Mucosa of rectum (tissue), 2 donors: ENCODE results near the gene CNPY3.
A peak's percentile ranks its signal among the peaks of the same experiment; 100 is the strongest.

ENCODE experiments used
- H3K27ac ChIP-seq, 2 donors: one replicate each; pipeline ENCODE4 v1.7.0; 2013; ENCODE audit warnings: inconsistent platforms in 2 of 2, low read depth in 2 of 2, low read length in 2 of 2
- H3K27me3 ChIP-seq, 2 donors: one replicate each; pipeline ENCODE4 v1.7.0; 2013; ENCODE audit warnings: low read length in 2 of 2; ENCODE audit not compliant: control insufficient read depth in 2 of 2, insufficient read depth in 2 of 2
- H3K36me3 ChIP-seq, 2 donors: one replicate each; pipeline ENCODE4 v1.7.0; 2013; ENCODE audit warnings: low read length in 2 of 2; ENCODE audit not compliant: control insufficient read depth in 2 of 2, insufficient read depth in 2 of 2
- H3K4me1 ChIP-seq, 2 donors: one replicate each; pipeline ENCODE4 v1.7.0; 2013; ENCODE audit warnings: low read length in 2 of 2, mild to moderate bottlenecking in 1 of 2; ENCODE audit not compliant: control insufficient read depth in 2 of 2, insufficient read depth in 2 of 2
- H3K4me3 ChIP-seq, 2 donors: one replicate each; pipeline ENCODE4 v1.7.0; 2013; ENCODE audit warnings: low read length in 2 of 2
- H3K9ac ChIP-seq, 2 donors: one replicate each; pipeline ENCODE4 v1.7.0; 2013; ENCODE audit warnings: low read length in 2 of 2, low read depth in 1 of 2, mild to moderate bottlenecking in 1 of 2
- H3K9me3 ChIP-seq, 2 donors: one replicate each; pipeline ENCODE4 v1.7.0; 2013; ENCODE audit warnings: low read length in 2 of 2; ENCODE audit not compliant: control insufficient read depth in 2 of 2
- donor health status: healthy.
- donor health status: Normal muscosa, but diverticular disease.

CNPY3 gene

DNA sequence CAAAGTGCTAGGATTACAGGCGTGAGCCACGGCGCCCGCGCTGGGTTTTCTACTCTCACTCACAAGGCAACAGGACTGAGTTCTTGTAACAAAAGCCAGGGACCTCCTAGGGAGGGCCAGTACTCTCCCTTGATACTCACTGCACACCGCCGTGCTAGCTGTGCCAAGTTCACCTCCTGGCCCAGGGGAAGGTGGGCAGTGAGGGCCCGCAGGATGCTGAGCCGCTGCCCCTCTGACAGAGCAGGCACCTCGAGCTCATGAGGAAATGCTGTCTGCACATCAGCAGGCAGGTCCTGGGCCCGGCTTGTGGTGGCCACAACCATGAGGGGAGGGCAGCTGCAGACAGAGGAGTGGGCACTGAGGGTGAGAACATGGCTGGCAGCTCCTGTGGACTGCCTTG, 37.9 kb downstream of the CNPY3 start:
- Histone ChIP-seq H3K27me3 (no peaks in the 10 kb centered on the region), H3K27ac (no peak overlapping the region), H3K4me1 (no peaks in the 10 kb centered on the region), H3K9me3 (no peaks in the 10 kb centered on the region), H3K36me3 (peaks cover 27 to 28% of the 10 kb centered on the region in 2 donors), H3K9ac (no peak overlapping the region), H3K4me3 (no peak overlapping the region)

DNA sequence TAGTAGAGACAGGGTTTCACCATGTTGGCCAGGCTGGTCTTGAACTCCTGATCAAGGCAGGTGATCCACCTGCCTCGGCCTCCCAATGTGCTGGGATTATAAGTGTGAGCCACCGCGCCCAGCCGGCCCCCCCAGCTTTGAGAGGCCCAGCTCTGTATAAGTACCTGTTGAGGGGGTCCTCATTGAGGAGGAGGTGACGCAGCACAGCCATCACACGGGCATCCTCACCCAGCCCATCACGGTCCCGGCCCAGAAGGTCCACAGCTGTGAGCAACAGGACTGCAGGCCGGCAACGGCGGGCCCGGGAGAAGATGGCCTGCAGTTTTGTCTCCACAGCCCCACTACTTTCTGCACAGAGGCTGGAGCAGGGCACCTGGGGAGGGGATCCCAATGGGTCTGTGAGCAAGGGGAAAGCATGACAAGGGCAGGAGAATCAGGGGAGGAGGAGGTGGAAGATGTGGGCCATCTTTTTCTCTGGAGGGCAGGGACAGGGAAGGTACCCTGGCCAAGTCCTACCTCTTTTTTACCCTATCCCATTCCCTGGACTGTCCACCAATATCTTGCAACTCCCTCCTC, 38.9 kb downstream of the CNPY3 start:
- H3K36me3 ChIP-seq = peaks cover 26 to 27% of the 10 kb centered on the region in 2 donors

DNA sequence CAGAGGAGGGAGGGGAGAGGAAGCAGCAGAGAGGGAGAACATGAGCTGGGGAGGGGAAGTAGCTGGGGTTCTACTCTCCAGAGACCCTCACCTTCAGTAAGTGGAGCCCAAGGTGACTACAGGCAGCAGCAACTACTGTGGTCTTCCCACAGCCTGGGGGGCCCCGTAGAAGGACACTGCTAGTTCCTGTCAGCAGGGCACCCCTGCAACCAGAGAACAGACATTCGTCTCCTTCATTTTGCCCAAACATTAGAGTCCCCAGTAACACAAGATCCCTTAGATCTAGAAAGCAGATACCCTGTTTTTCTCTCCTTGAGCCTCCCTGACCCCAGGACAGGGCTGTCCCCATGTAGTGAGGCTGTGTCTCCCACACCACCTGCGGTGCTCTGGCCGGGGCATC, 39.5 kb downstream of the CNPY3 start:
- Histone ChIP-seq H3K9me3 (no peaks in the 10 kb centered on the region), H3K4me1 (no peaks in the 10 kb centered on the region), H3K27me3 (no peaks in the 10 kb centered on the region), H3K36me3 (peaks cover 27 to 29% of the 10 kb centered on the region in 2 donors), H3K27ac (no peak overlapping the region), H3K4me3 (no peak overlapping the region), H3K9ac (no peak overlapping the region)

More for the DNA sequence above, 38.9 kb downstream of the CNPY3 start:
- H3K9ac ChIP-seq = no peak overlapping the region
- H3K4me3 ChIP-seq = no peak overlapping the region
- no peak overlapping the region for H3K27ac ChIP-seq
- no peaks in the 10 kb centered on the region for H3K27me3 ChIP-seq
- no peaks in the 10 kb centered on the region for H3K9me3 ChIP-seq
- H3K4me1 ChIP-seq = no peaks in the 10 kb centered on the region

DNA sequence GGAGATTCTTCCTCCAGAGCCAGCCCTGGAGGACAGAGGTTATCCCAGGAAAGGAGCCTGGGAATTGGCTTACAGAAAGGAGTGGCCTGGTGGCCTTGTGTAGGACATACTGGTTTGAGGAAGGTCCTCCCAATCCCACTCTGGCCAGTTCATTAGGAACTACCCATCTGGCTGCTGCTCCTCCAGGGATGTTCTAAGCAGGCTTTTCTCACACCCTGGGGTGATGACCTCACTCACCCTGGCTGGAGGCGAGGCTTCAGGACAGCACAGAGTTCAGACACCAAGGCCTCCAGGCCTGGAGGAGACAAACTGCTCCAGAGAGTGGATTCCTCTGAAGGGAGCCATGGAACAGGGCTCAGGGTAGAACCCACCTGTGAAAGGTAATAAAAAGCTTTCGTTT, 40.2 kb downstream of the CNPY3 start:
- Histone ChIP-seq H3K4me1 (no peaks in the 10 kb centered on the region), H3K4me3 (no peak overlapping the region), H3K9ac (no peak overlapping the region), H3K27ac (no peak overlapping the region), H3K9me3 (no peaks in the 10 kb centered on the region), H3K36me3 (peaks cover 21 to 30% of the 10 kb centered on the region in 2 donors), H3K27me3 (no peaks in the 10 kb centered on the region)

DNA sequence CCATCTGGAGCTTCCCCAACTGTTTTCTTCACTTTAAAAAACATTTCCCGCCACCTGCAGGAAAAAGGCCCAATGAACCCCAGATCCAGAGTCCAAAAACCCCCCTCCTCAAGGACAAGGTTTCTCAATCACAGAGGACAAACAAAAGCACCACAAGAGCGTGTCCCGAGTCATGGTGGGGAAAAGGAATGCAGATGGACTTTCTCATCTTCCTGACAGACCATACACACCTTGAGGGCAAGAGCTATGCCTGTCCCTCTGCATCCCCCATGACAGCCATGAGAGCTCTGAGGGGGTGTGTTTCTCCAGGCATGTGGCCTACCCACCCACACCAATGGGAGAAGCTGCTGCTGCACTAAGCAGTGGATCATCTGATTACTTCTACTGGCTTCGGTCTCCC, 40.7 kb downstream of the CNPY3 start:
- Histone ChIP-seq H3K4me3 (no peak overlapping the region), H3K27ac (no peak overlapping the region), H3K27me3 (no peaks in the 10 kb centered on the region), H3K36me3 (peaks cover 21 to 25% of the 10 kb centered on the region in 2 donors), H3K9ac (no peak overlapping the region), H3K4me1 (no peaks in the 10 kb centered on the region), H3K9me3 (no peaks in the 10 kb centered on the region)

DNA sequence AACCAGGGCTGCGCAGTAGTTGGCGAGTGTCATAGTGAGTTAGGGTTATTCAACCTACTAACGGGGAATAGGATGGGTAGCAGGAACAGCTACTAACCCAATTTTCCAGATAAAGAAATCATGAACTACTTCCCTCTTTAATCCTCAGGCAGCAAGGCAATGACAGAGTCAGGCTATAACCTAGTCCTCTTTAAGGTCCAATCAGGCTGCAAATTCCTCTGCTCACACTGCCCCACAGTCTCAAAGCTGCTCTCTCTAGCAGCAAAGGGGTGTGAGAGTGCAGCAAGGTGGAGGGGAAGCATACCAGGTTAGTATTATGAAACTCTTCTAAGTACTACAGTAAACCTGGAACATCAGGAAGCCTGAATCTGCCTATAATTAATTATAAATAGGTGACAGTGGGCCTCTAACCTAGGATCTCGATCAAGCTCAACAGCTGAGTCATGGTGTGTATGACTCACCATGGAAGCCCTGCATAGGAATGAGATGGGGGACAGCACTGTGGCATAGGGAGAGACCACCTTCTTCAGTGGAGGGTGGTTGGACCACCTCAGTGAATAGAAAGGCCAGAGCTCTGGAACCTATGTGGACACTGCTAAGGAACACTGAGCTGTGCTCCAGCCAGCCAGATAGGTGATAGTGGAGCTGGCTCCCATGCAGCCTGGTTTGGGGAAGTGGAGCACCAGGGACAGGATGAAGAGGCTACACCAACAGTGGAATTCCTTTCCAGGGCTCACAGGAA, 41.8 kb downstream of the CNPY3 start:
- H3K4me3 ChIP-seq = no peak overlapping the region
- H3K27ac ChIP-seq = no peak overlapping the region
- H3K36me3 ChIP-seq = peaks cover 20% of the 10 kb centered on the region in 2 donors
- no peaks in the 10 kb centered on the region for H3K9me3 ChIP-seq
- H3K27me3 ChIP-seq = no peaks in the 10 kb centered on the region
- H3K4me1 ChIP-seq = no peaks in the 10 kb centered on the region
- H3K9ac ChIP-seq = no peak overlapping the region

DNA sequence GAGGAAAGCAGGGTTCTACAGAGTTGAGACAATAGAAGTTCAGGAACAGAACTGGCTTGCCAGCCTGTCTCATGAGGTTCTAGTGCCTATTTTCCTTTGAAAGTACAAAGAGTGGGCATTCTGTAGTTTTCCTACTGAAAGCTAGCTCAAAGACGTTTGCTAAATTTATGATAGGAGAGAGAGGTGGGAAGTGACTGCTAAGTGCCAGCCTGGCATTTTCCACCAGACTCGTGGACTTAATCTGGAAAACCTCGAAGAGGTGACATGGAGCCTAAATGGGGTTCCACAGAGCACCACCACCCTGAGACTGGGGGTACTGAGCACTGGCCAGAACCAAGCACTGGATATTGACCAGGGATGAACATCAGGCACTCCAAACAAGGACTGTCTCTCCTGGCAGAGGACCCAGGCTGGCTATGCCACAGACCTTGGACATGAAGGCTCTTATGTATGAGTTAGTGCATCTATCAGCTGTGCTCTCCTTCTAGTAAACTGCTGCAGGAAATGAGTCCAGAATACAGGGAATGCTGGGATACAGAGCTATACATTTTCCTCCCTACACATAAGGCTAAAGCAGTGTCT, 42.6 kb downstream of the CNPY3 start:
- no peaks in the 10 kb centered on the region for H3K9me3 ChIP-seq
- no peak overlapping the region for H3K27ac ChIP-seq
- H3K9ac ChIP-seq = no peak overlapping the region
- no peaks in the 10 kb centered on the region for H3K4me1 ChIP-seq
- no peak overlapping the region for H3K4me3 ChIP-seq
- no peaks in the 10 kb centered on the region for H3K27me3 ChIP-seq
- peaks cover 16 to 20% of the 10 kb centered on the region in 2 donors for H3K36me3 ChIP-seq

DNA sequence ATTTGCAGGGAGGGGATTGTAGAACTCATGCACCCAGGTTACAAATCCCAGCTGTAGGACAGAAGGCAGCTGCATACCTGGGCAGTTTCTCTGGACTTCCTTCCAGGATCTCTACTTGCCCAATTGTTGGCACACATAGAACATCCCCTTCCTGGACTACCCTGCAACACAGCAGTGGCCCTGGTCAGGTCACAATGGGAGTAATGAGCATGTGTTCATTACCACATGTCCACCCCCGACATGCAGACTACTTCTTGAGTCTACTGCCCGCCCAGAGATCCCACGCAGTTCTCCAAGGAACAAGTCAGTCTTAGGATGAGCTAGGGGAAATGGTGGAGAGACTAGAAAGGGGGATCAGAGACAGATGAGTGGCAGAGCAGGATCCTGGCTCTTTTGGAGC, 44.6 kb downstream of the CNPY3 start:
- Histone ChIP-seq H3K27me3 (no peaks in the 10 kb centered on the region), H3K4me3 (no peak overlapping the region), H3K9ac (no peak overlapping the region), H3K27ac (no peak overlapping the region), H3K36me3 (peaks cover 10 to 12% of the 10 kb centered on the region in 2 donors), H3K4me1 (peaks cover 4 to 7% of the 10 kb centered on the region in 2 donors), H3K9me3 (no peaks in the 10 kb centered on the region)

DNA sequence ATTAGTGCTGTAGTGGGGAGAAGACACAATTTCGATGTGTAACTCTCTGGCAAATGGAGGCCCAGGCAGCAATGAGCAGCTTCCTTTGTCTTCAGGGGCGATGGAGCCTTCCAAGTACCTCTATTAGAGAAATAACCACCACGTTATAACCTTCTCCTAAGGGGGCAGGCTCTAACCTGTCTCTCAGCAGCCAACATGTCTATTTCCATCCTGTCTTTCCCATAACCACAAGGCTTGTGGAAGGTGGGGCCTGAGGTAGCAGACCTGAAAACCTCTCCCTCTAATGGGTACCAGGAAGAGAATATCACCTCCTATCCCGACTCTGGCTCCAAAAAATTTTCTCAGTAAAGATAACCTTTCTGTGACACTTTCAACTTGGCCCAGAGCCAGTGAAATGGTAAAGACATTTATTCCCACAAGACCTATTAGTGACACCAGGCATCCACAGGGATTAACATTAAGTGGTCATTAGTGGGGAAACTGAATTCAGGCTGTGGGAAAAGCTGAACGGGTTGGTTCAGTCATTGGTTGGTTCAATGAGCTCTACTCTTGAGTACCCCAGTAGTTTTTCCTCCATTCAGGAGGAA, 45.7 kb downstream of the CNPY3 start:
- peaks cover 6 to 8% of the 10 kb centered on the region in 2 donors for H3K36me3 ChIP-seq
- no peaks in the 10 kb centered on the region for H3K9me3 ChIP-seq
- no peaks in the 10 kb centered on the region for H3K27me3 ChIP-seq
- H3K4me3 ChIP-seq = no peak overlapping the region
- no peak overlapping the region for H3K9ac ChIP-seq
- H3K27ac ChIP-seq = no peak overlapping the region
- peaks cover 11 to 12% of the 10 kb centered on the region in 2 donors for H3K4me1 ChIP-seq

DNA sequence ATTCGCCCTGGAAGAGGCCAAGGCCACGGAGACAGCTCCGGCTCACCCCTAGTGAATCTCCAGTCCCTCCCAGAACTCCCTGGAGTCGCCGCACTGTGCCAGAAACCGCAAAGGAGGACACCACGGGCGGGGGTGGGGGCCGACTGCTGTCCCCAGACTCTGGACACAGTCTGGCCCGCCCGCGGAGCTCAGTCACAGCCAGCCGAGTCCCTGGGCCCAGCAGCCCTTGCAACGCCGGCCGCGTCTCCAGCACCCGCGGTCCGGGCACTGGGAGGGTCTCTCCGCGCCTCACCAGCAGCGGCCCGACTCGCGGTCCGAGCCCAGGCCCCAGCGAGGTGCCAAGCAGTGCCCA, 49.2 kb downstream of the CNPY3 start:
- no peaks in the 10 kb centered on the region for H3K9me3 ChIP-seq
- peak overlapping the region; percentile 83 to 88 for H3K9ac ChIP-seq
- peaks cover 4 to 6% of the 10 kb centered on the region in 2 donors for H3K36me3 ChIP-seq
- no peaks in the 10 kb centered on the region for H3K27me3 ChIP-seq
- H3K4me1 ChIP-seq = peaks cover 12% of the 10 kb centered on the region in 2 donors
- peak overlapping the region; percentile 88 to 92 for H3K27ac ChIP-seq
- H3K4me3 ChIP-seq = peak overlapping the region; percentile 85 to 95
